ENCODE results near the gene SETD5. TPM values are rescaled to one million over a fixed set of nuclear protein-coding genes. Genes with fewer than 3 reads are reported as not detected.

The SETD5 gene
- total and polyA plus RNA-seq, 2 of the 4 experiments (the other 2 are of a cell fraction), result 42.7 to 62.9 TPM

GRCh38 chr3:9385187-9386077 is 12.0 kb upstream of the SETD5 start:
- Histone ChIP-seq H3K79me1 (ENCODE audit: low read depth in 1 of 2, low read length in 2 of 2) (peaks cover 19 to 53% of the 10 kb centered on the region in 2 experiments), H3K4me3 (ENCODE audit: insufficient read depth, low read depth, low read length) (no peak overlapping the region), H3K56ac (ENCODE audit: extremely low read depth, insufficient read depth, low read length) (no peak overlapping the region), H3K4me1 (ENCODE audit: control insufficient read depth, insufficient read depth, low read length) (peaks cover 6% of the 10 kb centered on the region), H2AK5ac (ENCODE audit: low read depth, low read length) (no peak overlapping the region), H3K27me3 (ENCODE audit: control insufficient read depth, insufficient read depth, low read length) (no peaks in the 10 kb centered on the region), H3K4ac (ENCODE audit: low read depth, low read length) (no peak overlapping the region), H4K5ac (ENCODE audit: low read depth, low read length) (no peak overlapping the region), H3K36me3 (ENCODE audit: control insufficient read depth, insufficient read depth, low read length) (peaks cover 49% of the 10 kb centered on the region), H4K8ac (ENCODE audit: low read depth in 2 of 2, low read length in 2 of 2) (no peak overlapping the region), H4K20me1 (ENCODE audit: insufficient read depth, low read length) (peaks cover 40% of the 10 kb centered on the region; the same call in 1 of the 2 replicates), H3K23ac (ENCODE audit: low read depth, low read length) (no peak overlapping the region), H3K9me3 (ENCODE audit: control insufficient read depth, insufficient read depth, low read length) (no peaks in the 10 kb centered on the region), H4K91ac (ENCODE audit: insufficient read depth, low read depth, low read length) (no peak overlapping the region), H2BK20ac (ENCODE audit: low read depth, low read length) (no peak overlapping the region), H3K4me2 (ENCODE audit: low read depth, low read length) (no peak overlapping the region), H3K9ac (ENCODE audit: low read depth, low read length) (no peak overlapping the region), H3K14ac (replicated peaks; ENCODE audit: low read depth, low read length) (no peak overlapping the region), H3K27ac (ENCODE audit: insufficient read depth, low read length) (no peak overlapping the region), H3K18ac (ENCODE audit: low read depth, low read length) (no peak overlapping the region), H3K9me1 (ENCODE audit: insufficient read depth, low read length) (peaks cover 4% of the 10 kb centered on the region; the same call in 1 of the 2 replicates), H2BK5ac (ENCODE audit: low read depth, low read length, poor library complexity, severe bottlenecking) (no peak overlapping the region), H2AFZ (replicated peaks; ENCODE audit: low read length, poor library complexity) (no peak overlapping the region), H2BK15ac (ENCODE audit: low read depth, low read length) (no peak overlapping the region), H2BK120ac (ENCODE audit: low read depth, low read length) (no peak overlapping the region), H2AK9ac (replicated peaks; ENCODE audit: low read depth, low read length, poor library complexity) (no peak overlapping the region)
- ChIA-PET CTCF (no interaction called here), POLR2A (ENCODE audit: unreplicated experiment) (no interaction called here)
- dilution Hi-C loops (cut with HindIII; ENCODE audit: low sequenced_read_pairs, unreplicated experiment) (no loop called here), in situ Hi-C loops (cut with MboI; ENCODE audit: low sequenced_read_pairs) (no loop called here), intact Hi-C loops (cut with micrococcal nuclease) (no loop called here)
- no peak for ATAC-seq (ENCODE audit: low read depth)
- TF ChIP-seq MAZ (IDR thresholded peaks at IDR 0.05; ENCODE audit: borderline replicate concordance, low read depth, low read length), result no peak
- TF ChIP-seq SMC3 (IDR thresholded peaks at IDR 0.05; ENCODE audit: low read depth, low read length), result no peak
- no peak for TF ChIP-seq MXI1 (IDR thresholded peaks at IDR 0.05; ENCODE audit: borderline replicate concordance, low read depth, low read length)
- no peak for TF ChIP-seq ELK1 (IDR thresholded peaks at IDR 0.05; ENCODE audit: borderline replicate concordance, low read depth, low read length)
- TF ChIP-seq RCOR1 (IDR thresholded peaks at IDR 0.05; ENCODE audit: insufficient replicate concordance, low read length), result no peak
- no peak for TF ChIP-seq BHLHE40 (IDR thresholded peaks at IDR 0.05; ENCODE audit: low read depth, low read length)
- TF ChIP-seq RAD21 (IDR thresholded peaks at IDR 0.05; ENCODE audit: low read length), result no peak
- TF ChIP-seq MAFK (IDR thresholded peaks at IDR 0.05; ENCODE audit: low read depth, low read length), result no peak
- no peak for TF ChIP-seq CTCF (conservative IDR thresholded peaks at IDR 0.05; ENCODE audit: low read depth, low read length)
- TF ChIP-seq CHD1 (IDR thresholded peaks at IDR 0.05; ENCODE audit: low read depth, low read length), result no peak
- no peak for TF ChIP-seq USF2 (IDR thresholded peaks at IDR 0.05; ENCODE audit: low read depth, low read length)
- TF ChIP-seq FOS (IDR thresholded peaks at IDR 0.05; ENCODE audit: low read depth, low read length), result no peak
- no peak for TF ChIP-seq RFX5 (IDR thresholded peaks at IDR 0.05; ENCODE audit: low read depth, low read length)
- no peak for TF ChIP-seq CEBPB (IDR thresholded peaks at IDR 0.05; ENCODE audit: low read depth, low read length)
- peak; percentile 28 for DNase-seq
- BruUV-seq (replicated peaks), result no TSS peak
- WGBS, 2 experiments (ENCODE audit: extremely low coverage in 2 of 2, insufficient read length in 1 of 2), result no CpG with 5 or more reads among the region's 2 CpGs

Data from IMR-90 (cell line).